ENCODE measurements around the gene TUBB3.
A peak's percentile ranks its signal among the peaks of the same experiment; 100 is the strongest.
"Not testable (repeated sequence)": the region's sequence is repeated elsewhere in the genome, so short reads cannot be mapped to it uniquely, and the experiment has no call there.

Gene TUBB3

GRCh38 chr16:89922884-89923639, at the start of gene TUBB3:
Gene TUBB3 (plus strand): TSS chr16:89923342. CDS start chr16:89923402, 60 bp downstream.
- DNase-seq: no peak

GRCh38 chr16:89873972-89874689, 49.0 kb upstream of the TUBB3 start:
- peak; percentile 90 to 96 (median 94) for DNase-seq

- DNase-seq: not testable (repeated sequence)
Observed at GRCh38 chr16:89879123-89879522, 44.0 kb upstream of the TUBB3 start.

- DNase-seq: no peak
Observed at GRCh38 chr16:89880477-89881367, 42.4 kb upstream of the TUBB3 start.

- no peak for DNase-seq
Observed at GRCh38 chr16:89881368-89881730, 41.8 kb upstream of the TUBB3 start.

- DNase-seq: no peak
Observed at GRCh38 chr16:89883346-89884040, 39.6 kb upstream of the TUBB3 start.

- no peak for DNase-seq
Observed at GRCh38 chr16:89884041-89884421, 39.1 kb upstream of the TUBB3 start.

GRCh38 chr16:89887243-89887642, 35.9 kb upstream of the TUBB3 start:
- DNase-seq: no peak

- no peak for DNase-seq
Observed at GRCh38 chr16:89890200-89890599, 32.9 kb upstream of the TUBB3 start.

- no peak for DNase-seq
Observed at GRCh38 chr16:89890886-89891657, 32.1 kb upstream of the TUBB3 start.

- no peak for DNase-seq
Observed at GRCh38 chr16:89892055-89892630, 31.0 kb upstream of the TUBB3 start.

- DNase-seq: no peak
Observed at GRCh38 chr16:89892635-89893034, 30.5 kb upstream of the TUBB3 start.

- no peak for DNase-seq
Observed at GRCh38 chr16:89893642-89894548, 29.2 kb upstream of the TUBB3 start.

GRCh38 chr16:89895482-89896250, 27.5 kb upstream of the TUBB3 start:
- no peak for DNase-seq

GRCh38 chr16:89897204-89897603, 25.9 kb upstream of the TUBB3 start:
- DNase-seq: no peak

- no peak for DNase-seq
Observed at GRCh38 chr16:89898201-89898967, 24.8 kb upstream of the TUBB3 start.

- DNase-seq: no peak
Observed at GRCh38 chr16:89899879-89900481, 23.2 kb upstream of the TUBB3 start.

GRCh38 chr16:89900885-89901284, 22.3 kb upstream of the TUBB3 start:
- DNase-seq: no peak
